Epidermal melanocyte (primary cell): ENCODE results near the gene RHCE.
"Not testable (repeated sequence)": the region's sequence is repeated elsewhere in the genome, so short reads cannot be mapped to it uniquely, and the experiment has no call there.

ENCODE experiments used
- DNase-seq: peaks from one replicate; pipeline ENCODE4 v3.0.0; 2011; ENCODE audit warnings: low spot score; ENCODE audit not compliant: insufficient read length

The RHCE gene

GRCh38 chr1:25349606-25350005 is 71.0 kb downstream of the RHCE start:
- DNase-seq: no peak

GRCh38 chr1:25347556-25347955 is 73.1 kb downstream of the RHCE start:
- no peak for DNase-seq

- DNase-seq: no peak
These were observed 76.8 kb downstream of the RHCE start for GRCh38 chr1:25343872-25344271.

GRCh38 chr1:25342846-25343245 is 77.8 kb downstream of the RHCE start:
- no peak for DNase-seq

- DNase-seq: no peak
These were observed 78.9 kb downstream of the RHCE start for GRCh38 chr1:25341746-25342145.

- DNase-seq: no peak
These were observed 81.6 kb downstream of the RHCE start for GRCh38 chr1:25338986-25339385.

- peak; percentile 80 for DNase-seq
These were observed 82.2 kb downstream of the RHCE start, which contains the start of gene TMEM50A for GRCh38 chr1:25338188-25338981. Gene TMEM50A, plus strand, starts transcription at chr1:25338334. Its CDS starts 2,153 bp downstream, at chr1:25340487.

- DNase-seq: not testable (repeated sequence)
These were observed 83.0 kb downstream of the RHCE start for GRCh38 chr1:25337483-25338187.

GRCh38 chr1:25336922-25337354 is 83.7 kb downstream of the RHCE start:
- not testable (repeated sequence) for DNase-seq

GRCh38 chr1:25329950-25330349 is 90.7 kb downstream of the RHCE start:
- not testable (repeated sequence) for DNase-seq

- not testable (repeated sequence) for DNase-seq
These were observed 91.3 kb downstream of the RHCE start for GRCh38 chr1:25329336-25329735.

GRCh38 chr1:25328791-25329185 is 91.8 kb downstream of the RHCE start:
- DNase-seq: not testable (repeated sequence)

- DNase-seq: not testable (repeated sequence)
These were observed 92.5 kb downstream of the RHCE start for GRCh38 chr1:25327864-25328790.

- not testable (repeated sequence) for DNase-seq
These were observed 96.2 kb downstream of the RHCE start for GRCh38 chr1:25324407-25324806.

GRCh38 chr1:25322127-25322526 is 98.5 kb downstream of the RHCE start:
- not testable (repeated sequence) for DNase-seq

GRCh38 chr1:25320314-25320938 is 100.2 kb downstream of the RHCE start:
- not testable (repeated sequence) for DNase-seq

GRCh38 chr1:25312806-25313470 is 107.7 kb downstream of the RHCE start:
- not testable (repeated sequence) for DNase-seq
